Measurements from ENCODE around the gene TCF20.

The TCF20 gene

GRCh38 chr22:42286205-42286604 is 15.8 kb upstream of the TCF20 start:
- Histone ChIP-seq H3K4me1 (ENCODE audit: insufficient read depth, low read length, severe bottlenecking) (peaks cover 9% of the 10 kb centered on the region), H3K9me3 (ENCODE audit: low read length) (no peaks in the 10 kb centered on the region), H3K79me2 (ENCODE audit: insufficient read depth, low read length) (no peaks in the 10 kb centered on the region), H3K9me2 (ENCODE audit: low read depth, low read length) (no peaks in the 10 kb centered on the region), H3K27me3 (ENCODE audit: insufficient read depth, low read length) (0 out of 2 replicates have a peak, but pooled peaks cover 8% of the 10 kb centered on the region), H2AFZ (ENCODE audit: low read length) (no peak overlapping the region), H3K4me2 (ENCODE audit: low read length) (no peak overlapping the region), H3K36me3 (ENCODE audit: insufficient read depth, low read length) (no peaks in the 10 kb centered on the region), H4K20me1 (ENCODE audit: insufficient read depth, low read length) (no peaks in the 10 kb centered on the region), H3K9ac (ENCODE audit: low read length) (no peak overlapping the region), H3K27ac (ENCODE audit: low read depth, low read length, poor library complexity, severe bottlenecking) (no peak overlapping the region), H3K4me3 (ENCODE audit: low read depth, low read length, poor library complexity, severe bottlenecking) (no peak overlapping the region), H3F3A (ENCODE audit: insufficient read depth, low read length) (no peaks in the 10 kb centered on the region)
- TF ChIP-seq CTCF (IDR thresholded peaks at IDR 0.05; ENCODE audit: low read length) (no peak), EZH2 (IDR thresholded peaks at IDR 0.05; ENCODE audit: borderline replicate concordance, low read length) (no peak)

- no peak overlapping the region for H2AFZ ChIP-seq (ENCODE audit: low read length)
- H3K9me3 ChIP-seq (ENCODE audit: low read length): no peaks in the 10 kb centered on the region
- peaks cover 9% of the 10 kb centered on the region for H3K4me1 ChIP-seq (ENCODE audit: insufficient read depth, low read length, severe bottlenecking)
- no peaks in the 10 kb centered on the region for H3K9me2 ChIP-seq (ENCODE audit: low read depth, low read length)
- no peaks in the 10 kb centered on the region for H3F3A ChIP-seq (ENCODE audit: insufficient read depth, low read length)
- no peak overlapping the region for H3K4me3 ChIP-seq (ENCODE audit: low read depth, low read length, poor library complexity, severe bottlenecking)
- TF ChIP-seq CTCF (IDR thresholded peaks at IDR 0.05; ENCODE audit: low read length) (no peak), EZH2 (IDR thresholded peaks at IDR 0.05; ENCODE audit: borderline replicate concordance, low read length) (no peak)
- H3K79me2 ChIP-seq (ENCODE audit: insufficient read depth, low read length): no peaks in the 10 kb centered on the region
- no peak overlapping the region for H3K27ac ChIP-seq (ENCODE audit: low read depth, low read length, poor library complexity, severe bottlenecking)
- no peak overlapping the region for H3K4me2 ChIP-seq (ENCODE audit: low read length)
- H4K20me1 ChIP-seq (ENCODE audit: insufficient read depth, low read length): no peaks in the 10 kb centered on the region
- H3K36me3 ChIP-seq (ENCODE audit: insufficient read depth, low read length): no peaks in the 10 kb centered on the region
- 0 out of 2 replicates have a peak, but pooled peaks cover 8% of the 10 kb centered on the region for H3K27me3 ChIP-seq (ENCODE audit: insufficient read depth, low read length)
- no peak overlapping the region for H3K9ac ChIP-seq (ENCODE audit: low read length)
Observed at GRCh38 chr22:42285604-42286003, 15.2 kb upstream of the TCF20 start.

- Histone ChIP-seq H3K4me2 (ENCODE audit: low read length) (no peak overlapping the region), H3K9me2 (ENCODE audit: low read depth, low read length) (no peaks in the 10 kb centered on the region), H4K20me1 (ENCODE audit: insufficient read depth, low read length) (no peaks in the 10 kb centered on the region), H3K79me2 (ENCODE audit: insufficient read depth, low read length) (no peaks in the 10 kb centered on the region), H3K9me3 (ENCODE audit: low read length) (no peaks in the 10 kb centered on the region), H3K4me3 (ENCODE audit: low read depth, low read length, poor library complexity, severe bottlenecking) (no peak overlapping the region), H3K9ac (ENCODE audit: low read length) (no peak overlapping the region), H3K4me1 (ENCODE audit: insufficient read depth, low read length, severe bottlenecking) (peaks cover 9% of the 10 kb centered on the region), H3K36me3 (ENCODE audit: insufficient read depth, low read length) (no peaks in the 10 kb centered on the region), H3F3A (ENCODE audit: insufficient read depth, low read length) (no peaks in the 10 kb centered on the region), H3K27me3 (ENCODE audit: insufficient read depth, low read length) (0 out of 2 replicates have a peak, but pooled peaks cover 8% of the 10 kb centered on the region), H2AFZ (ENCODE audit: low read length) (no peak overlapping the region), H3K27ac (ENCODE audit: low read depth, low read length, poor library complexity, severe bottlenecking) (no peak overlapping the region)
- TF ChIP-seq CTCF (IDR thresholded peaks at IDR 0.05; ENCODE audit: low read length): no peak
- TF ChIP-seq EZH2 (IDR thresholded peaks at IDR 0.05; ENCODE audit: borderline replicate concordance, low read length): no peak
Observed at GRCh38 chr22:42284643-42285181, 14.3 kb upstream of the TCF20 start.
